DND-41 (cell line): ENCODE data around the gene KLF16.
"Not testable (repeated sequence)": the region's sequence is repeated elsewhere in the genome, so short reads cannot be mapped to it uniquely, and the experiment has no call there.

Experiments used
- ATAC-seq: fragments of 200-7000 bp; cut with Tn5 transposase; 3 replicates; pipeline ENCODE4 v1.9.1; 2021; ENCODE audit warnings: low read depth; ENCODE audit not compliant: insufficient read depth
- DNase-seq: peaks from one replicate; pipeline ENCODE4 v3.0.0-alpha.2; 2020
- H2AFZ ChIP-seq: 2 replicates; pipeline ENCODE4 v1.6.0; 2012; ENCODE audit warnings: low read depth, low read length
- H3K27ac ChIP-seq: 2 replicates; pipeline ENCODE4 v1.5.1; 2012; ENCODE audit warnings: low read length, inconsistent platforms
- H3K27me3 ChIP-seq: fragments of 200-600 bp; sonication (generic); 2 replicates; pipeline ENCODE4 v1.6.0; 2012; ENCODE audit warnings: low read length, mild to moderate bottlenecking, inconsistent platforms; ENCODE audit not compliant: insufficient read depth, poor library complexity
- H3K36me3 ChIP-seq: 2 replicates; pipeline ENCODE4 v1.5.1; 2012; ENCODE audit warnings: low read length, inconsistent platforms; ENCODE audit not compliant: insufficient read depth
- H3K4me1 ChIP-seq: 2 replicates; pipeline ENCODE4 v1.5.1; 2012; ENCODE audit warnings: mild to moderate bottlenecking, low read length; ENCODE audit not compliant: insufficient read depth
- H3K4me2 ChIP-seq: 2 replicates; pipeline ENCODE4 v1.6.0; 2012; ENCODE audit warnings: mild to moderate bottlenecking, moderate library complexity, low read length, inconsistent platforms; ENCODE audit not compliant: insufficient read depth
- H3K4me3 ChIP-seq, 2 experiments: fragments of 200-600 bp in 1 of 2; shearing (Covaris generic) in 1 of 2; 2 replicates each; pipeline ENCODE4 v1.5.1; 2012 to 2016; ENCODE audit warnings: inconsistent platforms in 2 of 2, low read length in 2 of 2, mild to moderate bottlenecking in 2 of 2, low read depth in 1 of 2, moderate library complexity in 1 of 2
- H3K79me2 ChIP-seq: 2 replicates; pipeline ENCODE4 v1.6.0; 2012; ENCODE audit warnings: low read length, inconsistent platforms; ENCODE audit not compliant: insufficient read depth
- H3K9ac ChIP-seq: 2 replicates; pipeline ENCODE4 v1.6.0; 2012; ENCODE audit warnings: low read depth, mild to moderate bottlenecking, inconsistent platforms, low read length, moderate library complexity
- H3K9me3 ChIP-seq: 2 replicates; pipeline ENCODE4 v1.5.1; 2012; ENCODE audit warnings: low read length, moderate library complexity, mild to moderate bottlenecking, inconsistent platforms; ENCODE audit not compliant: insufficient read depth, severe bottlenecking
- H4K20me1 ChIP-seq: 2 replicates; pipeline ENCODE4 v1.6.0; 2012; ENCODE audit warnings: low read length; ENCODE audit not compliant: insufficient read depth
- EZH2 ChIP-seq: IDR thresholded peaks from 3 replicates; pipeline ENCODE4 v1.6.1; 2012; ENCODE audit warnings: borderline replicate concordance, low read depth, mild to moderate bottlenecking, moderate library complexity, low read length, inconsistent platforms; ENCODE audit not compliant: severe bottlenecking
- TF ChIP-seq, protein P1 (sequence below): IDR thresholded peaks from 2 replicates; pipeline ENCODE4 v1.5.1; 2012; ENCODE audit warnings: borderline replicate concordance, low read length, moderate library complexity, mild to moderate bottlenecking; ENCODE audit not compliant: poor library complexity, severe bottlenecking; ENCODE audit errors: extremely low read depth

Gene KLF16

DNA sequence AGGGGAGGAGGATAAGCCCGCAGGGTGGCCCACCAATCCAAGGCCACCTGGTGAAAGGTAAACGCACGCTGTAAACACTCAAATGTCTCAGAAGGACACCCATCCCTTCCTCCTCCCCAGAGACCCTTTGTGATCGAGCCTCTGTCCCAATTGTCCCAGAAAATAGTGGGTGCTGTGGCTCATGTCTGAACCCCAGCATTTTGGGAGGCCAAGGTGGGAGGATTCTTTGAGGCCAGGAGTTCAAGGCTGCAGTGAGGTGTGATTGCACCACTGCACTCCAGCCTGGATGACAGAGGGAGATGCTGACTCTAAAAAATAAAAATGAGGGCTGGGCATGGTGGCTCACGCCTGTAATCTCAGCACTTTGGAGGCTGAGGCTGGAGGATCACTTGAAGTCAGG is 25.0 kb upstream of the KLF16 start:
- no peaks in the 10 kb centered on the region for H3K9me3 ChIP-seq
- 0 out of 2 replicates have a peak, but pooled peaks cover under 1% of the 10 kb centered on the region for H3K36me3 ChIP-seq
- TF ChIP-seq EZH2, result no peak
- TF ChIP-seq, protein P1, sequence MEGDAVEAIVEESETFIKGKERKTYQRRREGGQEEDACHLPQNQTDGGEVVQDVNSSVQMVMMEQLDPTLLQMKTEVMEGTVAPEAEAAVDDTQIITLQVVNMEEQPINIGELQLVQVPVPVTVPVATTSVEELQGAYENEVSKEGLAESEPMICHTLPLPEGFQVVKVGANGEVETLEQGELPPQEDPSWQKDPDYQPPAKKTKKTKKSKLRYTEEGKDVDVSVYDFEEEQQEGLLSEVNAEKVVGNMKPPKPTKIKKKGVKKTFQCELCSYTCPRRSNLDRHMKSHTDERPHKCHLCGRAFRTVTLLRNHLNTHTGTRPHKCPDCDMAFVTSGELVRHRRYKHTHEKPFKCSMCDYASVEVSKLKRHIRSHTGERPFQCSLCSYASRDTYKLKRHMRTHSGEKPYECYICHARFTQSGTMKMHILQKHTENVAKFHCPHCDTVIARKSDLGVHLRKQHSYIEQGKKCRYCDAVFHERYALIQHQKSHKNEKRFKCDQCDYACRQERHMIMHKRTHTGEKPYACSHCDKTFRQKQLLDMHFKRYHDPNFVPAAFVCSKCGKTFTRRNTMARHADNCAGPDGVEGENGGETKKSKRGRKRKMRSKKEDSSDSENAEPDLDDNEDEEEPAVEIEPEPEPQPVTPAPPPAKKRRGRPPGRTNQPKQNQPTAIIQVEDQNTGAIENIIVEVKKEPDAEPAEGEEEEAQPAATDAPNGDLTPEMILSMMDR, result no peak
- H2AFZ ChIP-seq, result no peak overlapping the region
- H3K4me3 ChIP-seq, result no peak overlapping the region
- H4K20me1 ChIP-seq, result peaks cover 17% of the 10 kb centered on the region
- peaks cover 17% of the 10 kb centered on the region for H3K79me2 ChIP-seq
- no peak overlapping the region for H3K27ac ChIP-seq
- H3K4me1 ChIP-seq, result peaks cover 19% of the 10 kb centered on the region
- H3K27me3 ChIP-seq, result no peaks in the 10 kb centered on the region
- H3K9ac ChIP-seq, result no peak overlapping the region
- no peak overlapping the region for H3K4me2 ChIP-seq
- no peak for DNase-seq
- no peak for ATAC-seq

DNA sequence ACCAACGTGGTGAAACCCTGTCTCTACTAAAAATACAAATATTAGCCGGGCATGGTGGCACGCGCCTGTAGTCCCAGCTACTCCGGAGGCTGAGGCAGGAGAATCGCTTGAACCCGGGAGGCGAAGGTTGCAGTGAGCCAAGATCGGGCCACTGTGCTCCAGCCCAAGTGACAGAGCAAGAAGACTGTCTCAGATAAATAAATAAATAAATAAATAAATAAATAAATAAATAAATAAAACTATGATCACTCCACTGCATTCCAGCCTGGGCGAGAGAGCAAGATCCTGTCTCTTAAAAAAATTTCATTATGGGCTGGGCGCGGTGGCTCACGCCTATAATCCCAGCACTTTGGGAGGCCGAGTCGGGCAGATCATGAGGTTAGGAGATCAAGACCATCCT is 23.0 kb upstream of the KLF16 start:
- not testable (repeated sequence) for H3K4me2 ChIP-seq, H3K9me3 ChIP-seq, H3K27ac ChIP-seq, H3K36me3 ChIP-seq, H3K9ac ChIP-seq, DNase-seq, H3K27me3 ChIP-seq, ATAC-seq, H3K4me3 ChIP-seq, H2AFZ ChIP-seq
- Histone ChIP-seq H3K4me1 (peaks cover 35% of the 10 kb centered on the region), H3K79me2 (peaks cover 36% of the 10 kb centered on the region), H4K20me1 (peaks cover 34% of the 10 kb centered on the region)

DNA sequence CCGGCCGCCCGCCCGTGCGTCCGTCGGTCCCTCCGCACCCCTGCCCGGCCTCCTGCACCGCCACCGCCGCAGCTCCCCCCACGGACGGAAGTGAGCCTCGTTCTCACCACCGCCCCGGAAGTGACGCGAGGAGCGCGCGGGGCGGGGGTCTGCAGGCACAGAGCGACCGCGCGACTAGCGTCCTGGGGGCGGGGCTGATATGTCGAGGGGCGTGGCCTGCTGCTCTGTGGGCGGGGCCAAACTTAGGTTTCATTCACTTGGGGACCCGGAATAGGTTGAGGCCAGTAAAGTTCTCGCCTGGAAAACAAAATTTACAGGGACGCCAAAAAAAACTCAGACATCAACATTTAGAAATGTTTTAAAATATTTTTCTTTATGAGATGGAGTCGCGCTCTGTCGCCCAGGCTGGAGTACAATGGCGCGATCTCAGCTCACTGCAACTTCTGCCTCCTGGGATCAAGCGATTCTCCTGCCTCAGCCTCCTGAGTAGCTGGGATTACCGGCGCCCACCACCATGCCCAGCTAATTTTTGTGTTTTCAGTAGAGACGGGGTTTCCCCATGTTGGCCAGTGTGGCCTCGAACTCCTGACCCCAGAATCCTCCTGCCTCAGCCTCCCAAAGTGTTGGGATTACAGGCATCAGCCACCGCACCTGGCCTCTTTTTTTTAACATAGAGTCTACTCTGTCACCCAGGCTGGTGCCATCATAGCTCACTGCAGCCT is 22.2 kb upstream of the KLF16 start, which contains the start of gene ABHD17A:
Gene ABHD17A (minus strand): TSS at position 99 of the 722 bp plus-strand sequence. CDS start 3,930 bp downstream, outside the sequence.
- Histone ChIP-seq H3K4me2 (peak within 1 kb of the TSS; percentile 94), H3K79me2 (peaks cover 41% of the 10 kb centered on the region), H3K4me1 (peaks cover 37% of the 10 kb centered on the region), H2AFZ (peak within 1 kb of the TSS; percentile 34; the same call in 1 of the 2 replicates), H3K4me3 (peak within 1 kb of the TSS; percentile 70 to 72; a peak in 3 of 4 replicates), H3K27ac (peak within 1 kb of the TSS; percentile 70), H4K20me1 (peaks cover 39% of the 10 kb centered on the region), H3K9ac (peak within 1 kb of the TSS; percentile 71), H3K36me3 (peaks cover 12% of the 10 kb centered on the region)
- H3K9me3 ChIP-seq, H3K27me3 ChIP-seq: not testable (repeated sequence)
- peak; percentile 95 for DNase-seq
- ATAC-seq, result peak; percentile 91

DNA sequence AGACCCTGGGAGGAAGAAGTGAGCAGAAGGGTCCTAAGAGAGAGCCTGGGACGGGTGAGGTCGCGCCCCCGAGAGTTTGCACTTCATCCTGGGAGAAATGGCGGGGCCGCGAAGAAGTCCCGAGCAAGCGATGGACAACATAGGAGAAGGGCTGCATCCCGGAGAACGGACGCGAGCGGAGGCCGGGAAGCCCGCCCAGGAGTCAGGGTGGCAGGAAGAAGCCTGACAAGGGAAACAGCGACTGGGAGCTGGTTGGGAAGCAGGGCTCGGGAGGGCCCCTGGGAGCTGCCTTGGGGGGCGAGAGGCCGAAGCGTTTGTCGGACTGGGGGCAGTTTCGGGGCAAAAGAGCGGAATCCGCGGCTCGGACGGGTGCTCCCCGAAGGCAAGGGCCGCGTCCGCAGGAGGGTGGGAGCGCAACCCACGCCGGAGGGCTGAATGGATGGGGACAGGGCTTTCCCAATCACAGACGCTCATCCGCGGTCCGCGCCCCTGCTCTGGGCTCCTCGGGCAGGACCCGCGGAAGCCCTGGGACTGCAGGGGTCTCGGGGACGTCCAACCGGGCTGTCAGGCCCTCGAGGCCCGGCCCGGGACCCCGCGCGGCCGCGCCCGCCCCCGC is 21.4 kb upstream of the KLF16 start:
- Histone ChIP-seq H3K36me3 (peaks cover 19% of the 10 kb centered on the region), H3K79me2 (peaks cover 48% of the 10 kb centered on the region), H4K20me1 (peaks cover 46% of the 10 kb centered on the region), H3K4me2 (peak overlapping the region; percentile 94), H2AFZ (peak overlapping the region; percentile 28; the same call in 1 of the 2 replicates), H3K4me1 (peaks cover 43% of the 10 kb centered on the region), H3K27ac (peak overlapping the region; percentile 70), H3K27me3 (no peaks in the 10 kb centered on the region), H3K9me3 (no peaks in the 10 kb centered on the region), H3K4me3 (peak overlapping the region; percentile 70 to 72; a peak in 3 of 4 replicates), H3K9ac (peak overlapping the region; percentile 71)
- ATAC-seq (peak; percentile 20; the same call in 1 of the 3 replicates), DNase-seq (no peak)
- TF ChIP-seq, protein P1, result no peak
- TF ChIP-seq EZH2, result no peak
